Right renal pelvis (tissue), 4 donors: Measurements from ENCODE around the gene TMPRSS11F. TPM values are rescaled to one million over a fixed set of nuclear protein-coding genes. Genes with fewer than 3 reads are reported as not detected.
"Not testable (repeated sequence)": the region's sequence is repeated elsewhere in the genome, so short reads cannot be mapped to it uniquely, and the experiment has no call there.

ENCODE experiments used
- DNase-seq, 4 donors: peaks; one replicate each; pipeline ENCODE4 v3.0.0-alpha.2; 2013; ENCODE audit warnings: low read depth in 4 of 4, low spot score in 3 of 4, missing footprints in 1 of 4
- polyA plus RNA-seq, 4 donors: library from polyadenylated mRNA; unstranded; fragments of 120-200 nt; gene quantifications; one replicate each; pipeline ENCODE4 v1.2.1, GENCODE V29; 2013; ENCODE audit not compliant: insufficient read length in 4 of 4

Gene TMPRSS11F
- not detected for polyA plus RNA-seq

GRCh38 chr4:68129793-68130192 is at the start of gene TMPRSS11F:
Gene TMPRSS11F, minus strand, starts transcription at chr4:68129869. Its CDS starts 49 bp downstream, at chr4:68129820.
- DNase-seq, result no peak

GRCh38 chr4:68176904-68177303 is 47.2 kb upstream of the TMPRSS11F start:
- DNase-seq, result no peak

- no peak for DNase-seq
These were observed 46.8 kb upstream of the TMPRSS11F start for GRCh38 chr4:68176500-68176899.

- peak; percentile 31 to 44 (median 36) for DNase-seq
These were observed 46.0 kb upstream of the TMPRSS11F start for GRCh38 chr4:68175562-68176155.

GRCh38 chr4:68174389-68174788 is 44.7 kb upstream of the TMPRSS11F start:
- not testable (repeated sequence) for DNase-seq

- DNase-seq, result not testable (repeated sequence)
These were observed 42.5 kb upstream of the TMPRSS11F start for GRCh38 chr4:68172147-68172546.

- DNase-seq, result no peak
These were observed 38.0 kb upstream of the TMPRSS11F start for GRCh38 chr4:68167706-68168105.

GRCh38 chr4:68167166-68167565 is 37.5 kb upstream of the TMPRSS11F start:
- DNase-seq, result no peak

GRCh38 chr4:68163754-68164153 is 34.1 kb upstream of the TMPRSS11F start:
- no peak for DNase-seq

GRCh38 chr4:68162196-68162595 is 32.5 kb upstream of the TMPRSS11F start:
- DNase-seq, result no peak

GRCh38 chr4:68152411-68152810 is 22.7 kb upstream of the TMPRSS11F start:
- DNase-seq, result no peak

- DNase-seq, result no peak
These were observed 19.4 kb upstream of the TMPRSS11F start for GRCh38 chr4:68148800-68149685.

- no peak for DNase-seq
These were observed 17.4 kb upstream of the TMPRSS11F start for GRCh38 chr4:68147079-68147478.

- no peak for DNase-seq
These were observed 15.6 kb upstream of the TMPRSS11F start for GRCh38 chr4:68145261-68145660.

GRCh38 chr4:68141852-68142251 is 12.2 kb upstream of the TMPRSS11F start:
- no peak for DNase-seq

- no peak for DNase-seq
These were observed 2.7 kb upstream of the TMPRSS11F start for GRCh38 chr4:68132342-68132741.

GRCh38 chr4:68124262-68124661 is 5.4 kb downstream of the TMPRSS11F start:
- DNase-seq, result no peak

- DNase-seq, result no peak
These were observed 6.1 kb downstream of the TMPRSS11F start for GRCh38 chr4:68123525-68123924.

GRCh38 chr4:68119921-68120320 is 9.7 kb downstream of the TMPRSS11F start:
- DNase-seq, result no peak

GRCh38 chr4:68110441-68110840 is 19.2 kb downstream of the TMPRSS11F start:
- DNase-seq, result no peak

- DNase-seq, result no peak
These were observed 19.8 kb downstream of the TMPRSS11F start for GRCh38 chr4:68109868-68110267.

- DNase-seq, result no peak
These were observed 46.9 kb downstream of the TMPRSS11F start for GRCh38 chr4:68082758-68083157.
